B cell (primary cell): Measurements from ENCODE around the gene SECTM1. TPM values are rescaled to one million over a fixed set of nuclear protein-coding genes. Genes with fewer than 3 reads are reported as not detected.

ENCODE experiments used
- ATAC-seq: fragments of 200-7000 bp; cut with Tn5 transposase; one replicate; pipeline ENCODE4 v1.10.0; 2021; ENCODE audit warnings: low read depth, mild to moderate bottlenecking, moderate number of reproducible peaks, moderate library complexity
- CTCF ChIA-PET: fragments of 350-600 bp; sonication (Branson Sonifier 250); formaldehyde crosslinking; loops from one replicate; lab custom pipeline; 2021; ENCODE audit warnings: antibody characterized with exemption, inconsistent platforms; lab: Charles Lee
- POLR2A ChIA-PET: fragments of 350-600 bp; sonication (Branson Sonifier 250); formaldehyde crosslinking; loops from one replicate; lab custom pipeline; 2021; ENCODE audit warnings: antibody characterized with exemption; lab: Charles Lee
- DNase-seq: peaks from one replicate; pipeline ENCODE4 v3.0.0; 2013
- H2AFZ ChIP-seq: 2 replicates; pipeline ENCODE4 v1.6.1; 2012; ENCODE audit warnings: mild to moderate bottlenecking, low read depth, low read length; ENCODE audit not compliant: insufficient read depth, poor library complexity, severe bottlenecking
- H3K27ac ChIP-seq, 2 donors: 1 replicate in 1 of 2; 2 replicates in 1 of 2; pipeline ENCODE4 v1.5.1; 2012 to 2013; ENCODE audit warnings: low read length in 2 of 2, mild to moderate bottlenecking in 2 of 2, moderate library complexity in 1 of 2
- H3K27me3 ChIP-seq, 4 experiments: fragments of 200-600 bp in 1 of 4; sonication (generic) in 1 of 4; replicated peaks in 1 of 4; 1 replicate in 2 of 4; 2 replicates in 2 of 4; pipeline versions ENCODE4 v1.6.1 to v1.7.0; 2013 to 2016; ENCODE audit warnings: low read length in 3 of 4, mild to moderate bottlenecking in 2 of 4, mixed read lengths in 1 of 4, moderate library complexity in 1 of 4; ENCODE audit not compliant: insufficient read depth in 4 of 4, control insufficient read depth in 3 of 4; ENCODE audit errors: control extremely low read depth in 1 of 4
- H3K36me3 ChIP-seq, 2 experiments: replicated peaks in 1 of 2; 1 replicate in 1 of 2; 2 replicates in 1 of 2; pipeline versions ENCODE4 v1.6.1 to v1.7.1; 2013; ENCODE audit warnings: low read length in 1 of 2; ENCODE audit not compliant: insufficient read depth in 2 of 2, control insufficient read depth in 1 of 2; ENCODE audit errors: control extremely low read depth in 1 of 2, extremely low read depth in 1 of 2
- H3K4me1 ChIP-seq, 2 donors: fragments of 200-600 bp in 1 of 2; sonication (generic) in 1 of 2; 1 replicate in 1 of 2; 2 replicates in 1 of 2; pipeline versions ENCODE4 v1.5.1 to v1.6.1; 2013 to 2017; ENCODE audit warnings: low read length in 2 of 2; ENCODE audit not compliant: control insufficient read depth in 2 of 2, insufficient read depth in 2 of 2
- H3K4me2 ChIP-seq: replicated peaks from 2 replicates; pipeline ENCODE3; 2012; ENCODE audit warnings: mild to moderate bottlenecking, low read depth, low read length; ENCODE audit not compliant: poor library complexity, severe bottlenecking
- H3K4me3 ChIP-seq, 5 experiments: fragments of 200-600 bp in 1 of 5; sonication (generic) in 1 of 5; 1 replicate in 3 of 5; 2 replicates in 2 of 5; pipeline versions ENCODE4 v1.5.1 to v1.7.0; 2011 to 2016; ENCODE audit warnings: low read length in 4 of 5, mild to moderate bottlenecking in 4 of 5, low read depth in 2 of 5, control low read depth in 1 of 5, moderate library complexity in 1 of 5; ENCODE audit not compliant: insufficient read depth in 1 of 5; ENCODE audit errors: control extremely low read depth in 1 of 5, extremely low read depth in 1 of 5
- H3K79me2 ChIP-seq: fragments of 200-600 bp; sonication (generic); one replicate; pipeline ENCODE4 v1.6.0; 2016; ENCODE audit warnings: low read length; ENCODE audit not compliant: control insufficient read depth, insufficient read depth
- H3K9ac ChIP-seq: fragments of 200-600 bp; sonication (generic); 2 replicates; pipeline ENCODE4 v1.6.1; 2017; ENCODE audit warnings: mild to moderate bottlenecking, low read length, moderate library complexity
- H3K9me3 ChIP-seq, 3 donors: one replicate each; pipeline versions ENCODE4 v1.6.1 to v1.7.1; 2013; ENCODE audit warnings: low read length in 2 of 3; ENCODE audit not compliant: control insufficient read depth in 2 of 3, insufficient read depth in 1 of 3; ENCODE audit errors: control extremely low read depth in 1 of 3
- H4K20me1 ChIP-seq: 2 replicates; pipeline ENCODE4 v1.6.0; 2012; ENCODE audit warnings: mild to moderate bottlenecking, low read length; ENCODE audit not compliant: insufficient read depth, control insufficient read depth, poor library complexity, severe bottlenecking
- H3K27ac Mint-ChIP-seq: one replicate; pipeline ENCODE4 v1.8.0; 2021; ENCODE audit warnings: mixed read lengths
- H3K27me3 Mint-ChIP-seq: one replicate; pipeline ENCODE4 v1.8.0; 2021; ENCODE audit warnings: mixed read lengths
- H3K4me1 Mint-ChIP-seq: one replicate; pipeline ENCODE4 v1.8.0; 2021; ENCODE audit warnings: mixed read lengths
- H3K4me3 Mint-ChIP-seq: one replicate; pipeline ENCODE4 v1.8.0; 2021; ENCODE audit warnings: mixed read lengths
- H3K9me3 Mint-ChIP-seq: one replicate; pipeline ENCODE4 v1.8.0; 2022; ENCODE audit warnings: mixed read lengths; ENCODE audit not compliant: insufficient read depth
- CTCF ChIP-seq: fragments of 200-600 bp; IDR thresholded peaks from one replicate; pipeline ENCODE4 v1.8.0; 2022; ENCODE audit warnings: antibody characterized with exemption, mild to moderate bottlenecking
- EZH2 ChIP-seq: IDR thresholded peaks from 2 replicates; pipeline ENCODE4 v1.6.1; 2012; ENCODE audit warnings: borderline replicate concordance, low read depth, mild to moderate bottlenecking, moderate library complexity, low read length; ENCODE audit not compliant: insufficient read depth, poor library complexity, severe bottlenecking
- WGBS: methylation state at CpG from one replicate; pipeline ENCODE4 v1.1.5; 2013; ENCODE audit warnings: missing lambda C conversion rate; ENCODE audit not compliant: insufficient coverage; 5-methylcytosine and 5-hydroxymethylcytosine counted together
- intact Hi-C: fragments of 100-400 bp; cut with micrococcal nuclease; formaldehyde crosslinking; loops from one replicate; pipeline ENCODE4 v1.10.0; 2022
- polyA plus RNA-seq: library from polyadenylated mRNA; depleted of rRNA; stranded (reverse); fragments of >200 nt; gene quantifications from 2 replicates; pipeline ENCODE4 v1.2.3, GENCODE V29; 2012
- total RNA-seq, 2 donors: library from RNA; stranded (reverse); fragments of 120-200 nt in 1 of 2; gene quantifications; 1 replicate in 1 of 2; 2 replicates in 1 of 2; pipeline versions ENCODE4 v1.2.3 to v1.2.4, GENCODE V29; 2013 to 2022

The SECTM1 gene
- total and polyA plus RNA-seq, 2 donors (not counting 1 experiment from before 2014, with no cell fraction given), result 0.17 to 1.2 TPM

GRCh38 chr17:82376042-82376730 lies 42.6 kb upstream of the SECTM1 start:
- H3K27me3 Mint-ChIP-seq, result peaks cover 26% of the 10 kb centered on the region

More at GRCh38 chr17:82376042-82376730, 42.6 kb upstream of the SECTM1 start:
- Histone ChIP-seq H3K27me3 (peaks cover 0 to 45% (median 13%) of the 10 kb centered on the region in 4 experiments), H3K27ac (no peak overlapping the region), H3K4me3 (no peak overlapping the region), H3K9me3 (peaks cover 0 to 11% (median 0%) of the 10 kb centered on the region in 3 donors), H2AFZ (no peak overlapping the region), H3K36me3 (no peaks in the 10 kb centered on the region), H3K79me2 (no peaks in the 10 kb centered on the region), H4K20me1 (no peaks in the 10 kb centered on the region), H3K4me2 (no peak overlapping the region), H3K9ac (no peak overlapping the region), H3K4me1 (peaks cover 13 to 18% of the 10 kb centered on the region in 2 donors)
- Mint-ChIP-seq H3K27ac (no peak overlapping the region), H3K4me1 (peaks cover 16% of the 10 kb centered on the region), H3K9me3 (no peaks in the 10 kb centered on the region), H3K4me3 (no peak overlapping the region)
- intact Hi-C loops, result no loop called here
- no peak for TF ChIP-seq EZH2
- TF ChIP-seq CTCF, result no peak
- CTCF ChIA-PET, result no interaction called here
- POLR2A ChIA-PET, result no interaction called here
- WGBS, result 90% methylated on average over 15 of the region's 16 CpGs
- DNase-seq (no peak), ATAC-seq (no peak)
